Peyer's patch (tissue), 4 donors: Measurements from ENCODE around the gene BOC. TPM values are rescaled to one million over a fixed set of nuclear protein-coding genes. Genes with fewer than 3 reads are reported as not detected.
"Not testable (repeated sequence)": the region's sequence is repeated elsewhere in the genome, so short reads cannot be mapped to it uniquely, and the experiment has no call there.

ENCODE experiments used
- DNase-seq, 3 donors: peaks; one replicate each; pipeline ENCODE4 v3.0.0-alpha.2; 2017 to 2019
- H3K27ac ChIP-seq, 4 donors: fragments of 200-600 bp; sonication (generic); one replicate each; pipeline ENCODE4 v1.5.1; 2016 to 2019
- H3K27me3 ChIP-seq, 2 donors: fragments of 200-600 bp; sonication (generic); one replicate each; pipeline ENCODE4 v1.5.1; 2019
- H3K36me3 ChIP-seq, 3 donors: fragments of 200-600 bp; sonication (generic); one replicate each; pipeline ENCODE4 v1.5.1; 2016 to 2019
- H3K4me1 ChIP-seq, 4 donors: fragments of 200-600 bp; sonication (generic); one replicate each; pipeline ENCODE4 v1.5.1; 2016 to 2019
- H3K4me3 ChIP-seq, 4 donors: fragments of 200-600 bp; sonication (generic); 1 replicate in 3 of 4; 2 replicates in 1 of 4; pipeline ENCODE4 v1.5.1; 2016 to 2019; ENCODE audit warnings: mild to moderate bottlenecking in 1 of 4
- H3K9me3 ChIP-seq, 4 donors: fragments of 200-600 bp; sonication (generic); one replicate each; pipeline ENCODE4 v1.5.1; 2016 to 2019; ENCODE audit warnings: mild to moderate bottlenecking in 1 of 4
- POLR2A ChIP-seq, 2 donors: fragments of 450-650 bp; IDR thresholded peaks; one replicate each; pipeline ENCODE4 v1.5.1; 2017; ENCODE audit warnings: antibody characterized with exemption in 2 of 2, mild to moderate bottlenecking in 2 of 2, moderate library complexity in 2 of 2
- total RNA-seq, 4 donors: library from RNA; depleted of rRNA; stranded (reverse); fragments of >200 nt; gene quantifications; one replicate each; pipeline ENCODE4 v1.1.0, GENCODE V29; 2016
- TF ChIP-seq, protein P1 (sequence below), 6 experiments: fragments of 450-650 bp in 4 of 6; fragments of 200-600 bp in 2 of 6; sonication (generic) in 1 of 6; IDR thresholded peaks; one replicate each; pipeline ENCODE4 v1.5.1; 2017 to 2019; ENCODE audit warnings: antibody characterized with exemption in 6 of 6, mild to moderate bottlenecking in 3 of 6, moderate library complexity in 1 of 6

Gene BOC
- total RNA-seq, 4 donors from 2014 or later = 4.2 to 31.4 (median 13.2) TPM

DNA sequence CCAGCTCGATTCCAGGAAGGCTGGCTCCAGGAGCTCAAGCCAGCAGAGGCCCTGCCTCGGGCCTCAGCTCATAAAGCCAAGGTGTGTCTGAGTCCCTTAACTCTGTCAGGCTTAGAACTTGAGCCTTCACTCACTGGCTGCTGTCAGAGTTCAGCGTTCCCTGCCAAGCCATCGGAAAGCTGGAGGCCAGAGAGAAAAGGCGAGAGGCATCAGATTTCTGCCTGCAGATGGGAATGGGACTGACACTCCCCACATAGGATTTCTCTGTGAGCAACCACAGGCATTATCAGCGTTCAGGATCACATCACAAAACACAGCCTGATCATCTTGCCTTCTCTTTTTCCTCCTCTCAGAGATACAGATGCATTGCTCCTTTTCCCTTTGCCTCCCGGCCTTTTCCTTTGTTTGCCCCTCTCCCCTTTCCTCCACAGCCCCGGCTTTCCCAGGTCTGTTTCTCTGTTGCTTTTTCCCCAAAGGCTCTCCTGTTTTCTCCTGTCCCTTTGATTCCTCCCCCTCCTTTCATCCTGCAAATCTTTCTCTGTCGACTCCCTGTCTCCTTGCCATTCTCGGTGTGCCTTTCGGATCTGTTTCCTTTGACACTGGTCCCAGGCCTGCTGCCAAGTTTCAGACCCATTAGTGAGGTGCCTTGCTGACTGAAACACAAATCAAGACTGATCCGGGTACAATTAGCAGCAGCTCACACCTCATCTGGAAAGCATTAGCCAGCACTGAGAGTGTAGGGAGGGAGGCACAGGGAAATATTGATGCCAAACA is 44.5 kb upstream of the BOC start:
- Histone ChIP-seq H3K9me3 (no peaks in the 10 kb centered on the region), H3K27me3 (no peaks in the 10 kb centered on the region), H3K4me1 (peaks cover 0 to 11% (median 0%) of the 10 kb centered on the region in 4 donors), H3K4me3 (no peak overlapping the region), H3K36me3 (no peaks in the 10 kb centered on the region), H3K27ac (peak overlapping the region in 2 of 4 donors; percentile 21 to 73)
- DNase-seq = no peak
- no peak for TF ChIP-seq POLR2A (IDR thresholded peaks at IDR 0.05)
- TF ChIP-seq, protein P1, sequence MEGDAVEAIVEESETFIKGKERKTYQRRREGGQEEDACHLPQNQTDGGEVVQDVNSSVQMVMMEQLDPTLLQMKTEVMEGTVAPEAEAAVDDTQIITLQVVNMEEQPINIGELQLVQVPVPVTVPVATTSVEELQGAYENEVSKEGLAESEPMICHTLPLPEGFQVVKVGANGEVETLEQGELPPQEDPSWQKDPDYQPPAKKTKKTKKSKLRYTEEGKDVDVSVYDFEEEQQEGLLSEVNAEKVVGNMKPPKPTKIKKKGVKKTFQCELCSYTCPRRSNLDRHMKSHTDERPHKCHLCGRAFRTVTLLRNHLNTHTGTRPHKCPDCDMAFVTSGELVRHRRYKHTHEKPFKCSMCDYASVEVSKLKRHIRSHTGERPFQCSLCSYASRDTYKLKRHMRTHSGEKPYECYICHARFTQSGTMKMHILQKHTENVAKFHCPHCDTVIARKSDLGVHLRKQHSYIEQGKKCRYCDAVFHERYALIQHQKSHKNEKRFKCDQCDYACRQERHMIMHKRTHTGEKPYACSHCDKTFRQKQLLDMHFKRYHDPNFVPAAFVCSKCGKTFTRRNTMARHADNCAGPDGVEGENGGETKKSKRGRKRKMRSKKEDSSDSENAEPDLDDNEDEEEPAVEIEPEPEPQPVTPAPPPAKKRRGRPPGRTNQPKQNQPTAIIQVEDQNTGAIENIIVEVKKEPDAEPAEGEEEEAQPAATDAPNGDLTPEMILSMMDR (IDR thresholded peaks at IDR 0.05) = no peak

DNA sequence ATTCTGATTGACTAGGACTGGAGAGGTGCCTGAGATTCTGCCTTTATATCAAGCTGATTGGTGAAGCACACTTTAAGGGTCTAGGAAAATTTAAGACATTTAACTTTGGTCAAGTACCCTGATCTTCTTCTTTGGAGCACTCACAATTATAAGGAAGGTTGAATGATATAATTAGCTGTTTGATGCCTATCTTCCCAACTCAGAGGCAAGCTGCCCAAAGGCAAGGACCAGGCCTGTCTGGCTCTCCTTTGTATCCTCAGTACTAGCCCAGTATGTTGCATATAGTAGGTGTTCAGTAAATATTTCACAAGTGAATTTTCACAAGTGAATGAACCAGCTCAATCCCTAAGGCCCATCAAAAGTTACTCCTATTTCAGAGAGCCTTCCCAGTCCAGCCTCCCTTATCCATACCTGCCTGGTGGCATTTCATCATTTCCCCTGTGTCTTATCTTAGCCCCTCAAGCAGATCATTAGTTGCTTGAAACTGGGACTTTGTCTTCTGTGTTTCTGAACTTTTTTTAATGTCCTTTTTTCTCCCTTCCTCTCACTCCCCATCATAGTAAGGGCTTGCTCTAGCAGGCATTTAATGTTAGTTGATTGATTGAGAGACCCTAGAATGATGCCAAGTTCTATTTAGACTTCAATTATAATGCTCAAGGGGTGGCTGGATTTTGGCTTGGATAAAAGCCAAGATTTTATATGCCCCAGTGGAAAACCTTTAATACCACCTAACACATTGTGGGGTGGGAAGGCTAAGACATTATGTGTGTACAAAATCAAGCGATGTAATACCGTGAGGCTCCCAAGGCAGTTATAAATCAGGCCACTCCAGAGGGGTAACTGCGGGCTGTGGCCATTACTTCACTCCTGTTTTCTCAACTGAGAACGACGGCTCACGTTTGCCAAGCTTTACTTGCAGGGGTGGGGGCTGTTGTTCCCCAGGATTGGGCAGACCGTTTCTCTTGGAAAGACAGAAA is 43.2 kb upstream of the BOC start:
- TF ChIP-seq, protein P1 (IDR thresholded peaks at IDR 0.05) = no peak
- TF ChIP-seq POLR2A (IDR thresholded peaks at IDR 0.05) = no peak
- Histone ChIP-seq H3K27ac (peak overlapping the region in 1 of 4 donors; percentile 73), H3K9me3 (no peaks in the 10 kb centered on the region), H3K4me1 (peaks cover 0 to 11% (median 0%) of the 10 kb centered on the region in 4 donors), H3K27me3 (no peaks in the 10 kb centered on the region), H3K36me3 (no peaks in the 10 kb centered on the region), H3K4me3 (no peak overlapping the region)
- DNase-seq = no peak

DNA sequence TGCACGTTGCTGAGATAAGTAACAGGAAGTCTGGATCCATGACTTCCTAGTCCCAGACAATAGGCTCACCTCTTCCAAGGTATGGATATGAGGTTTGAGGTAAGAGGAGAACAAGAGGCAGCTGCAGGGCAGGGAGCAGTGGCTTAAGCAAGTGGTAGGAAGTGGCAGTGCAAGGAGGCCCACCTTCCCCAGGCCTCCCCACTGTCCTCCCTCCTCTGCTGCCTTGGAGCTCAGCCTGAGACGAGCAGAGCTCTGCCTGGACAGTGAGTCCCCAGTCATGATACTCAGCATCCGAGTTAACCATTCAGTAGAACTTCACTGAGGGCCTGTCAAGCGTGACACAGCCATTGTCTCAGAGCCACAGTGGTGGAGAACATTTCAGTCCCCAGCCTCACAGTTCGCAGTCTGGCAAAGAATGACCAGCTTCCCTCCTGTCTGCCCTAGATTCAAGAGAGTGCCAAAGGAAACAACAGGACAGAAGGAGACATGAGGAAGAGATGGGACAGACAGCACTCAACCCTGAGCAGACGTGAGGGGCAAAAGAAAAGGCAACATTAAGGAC is 41.4 kb upstream of the BOC start:
- Histone ChIP-seq H3K4me1 (peaks cover 0 to 11% (median 0%) of the 10 kb centered on the region in 4 donors), H3K27ac (no peak overlapping the region), H3K9me3 (no peaks in the 10 kb centered on the region), H3K36me3 (no peaks in the 10 kb centered on the region), H3K27me3 (no peaks in the 10 kb centered on the region), H3K4me3 (no peak overlapping the region)
- TF ChIP-seq, protein P1 (IDR thresholded peaks at IDR 0.05) = no peak
- no peak for TF ChIP-seq POLR2A (IDR thresholded peaks at IDR 0.05)
- DNase-seq = no peak

DNA sequence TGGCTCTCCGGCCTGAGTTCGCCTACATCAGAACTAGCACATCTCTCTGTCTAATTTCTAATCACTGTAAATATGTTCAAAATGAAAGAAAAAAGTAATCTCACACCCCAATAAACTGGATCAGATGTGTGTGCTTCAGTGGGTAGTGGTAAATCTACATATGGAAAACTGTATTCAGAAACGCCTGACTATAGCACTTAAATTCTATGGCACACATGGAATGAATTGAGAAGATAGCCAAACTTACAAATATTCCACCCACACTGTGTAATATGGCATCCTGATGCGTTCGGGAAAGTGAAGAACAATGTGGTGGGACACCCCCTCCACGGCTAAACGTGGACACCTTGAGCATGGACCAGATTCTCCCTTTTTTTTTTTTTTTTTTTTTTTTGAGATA is 40.6 kb upstream of the BOC start:
- peaks cover 0 to 11% (median 0%) of the 10 kb centered on the region in 4 donors for H3K4me1 ChIP-seq
- no peaks in the 10 kb centered on the region for H3K36me3 ChIP-seq
- no peak for DNase-seq
- H3K9me3 ChIP-seq = no peaks in the 10 kb centered on the region
- TF ChIP-seq, protein P1 (IDR thresholded peaks at IDR 0.05) = no peak
- TF ChIP-seq POLR2A (IDR thresholded peaks at IDR 0.05) = no peak
- H3K27me3 ChIP-seq = no peaks in the 10 kb centered on the region
- H3K4me3 ChIP-seq = no peak overlapping the region
- no peak overlapping the region for H3K27ac ChIP-seq

DNA sequence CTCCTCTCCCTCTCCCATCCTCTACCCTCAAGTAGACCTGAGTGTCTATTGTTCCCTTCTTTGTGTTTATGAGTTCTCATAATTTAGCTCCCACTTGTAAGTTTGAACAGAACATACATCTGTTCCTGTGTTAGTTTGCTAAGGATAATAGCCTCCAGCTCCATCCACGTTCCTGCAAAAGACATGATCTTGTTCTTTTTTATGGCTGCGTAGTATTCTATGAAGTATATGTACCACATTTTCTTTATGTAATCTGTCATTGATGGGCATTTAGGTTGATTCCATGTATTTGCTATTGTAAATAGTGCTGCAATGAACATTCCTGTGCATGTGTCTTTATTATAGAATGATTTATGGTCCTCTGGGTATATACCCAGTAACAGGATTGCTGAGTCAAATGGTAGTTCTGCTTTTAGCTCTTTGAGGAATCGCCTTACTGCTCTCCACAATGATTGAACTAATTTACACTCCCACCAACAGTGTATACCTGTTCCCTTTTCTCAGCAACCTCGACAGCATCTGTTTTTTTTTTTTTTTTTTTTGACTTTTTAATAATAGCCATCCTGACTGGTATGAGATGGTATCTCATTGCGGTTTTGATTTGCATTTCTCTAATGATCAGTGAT is 39.6 kb upstream of the BOC start:
- H3K27ac ChIP-seq, DNase-seq: not testable (repeated sequence)

More for the DNA sequence above, 39.6 kb upstream of the BOC start:
- H3K4me1 ChIP-seq, H3K36me3 ChIP-seq, H3K9me3 ChIP-seq, H3K4me3 ChIP-seq, H3K27me3 ChIP-seq: not testable (repeated sequence)
